PFSK-1 (cell line): ENCODE data around the gene C16orf46.

Source experiments
- POLR2AphosphoS5 ChIP-seq: IDR thresholded peaks from 2 replicates; pipeline ENCODE4 v1.6.1; 2012; ENCODE audit warnings: low read depth, mild to moderate bottlenecking, control low read depth, low read length, moderate library complexity
- SIN3A ChIP-seq: IDR thresholded peaks from 2 replicates; pipeline ENCODE4 v1.6.1; 2012; ENCODE audit warnings: mild to moderate bottlenecking, low read length, moderate library complexity, borderline replicate concordance; ENCODE audit not compliant: insufficient read depth
- TAF1 ChIP-seq: IDR thresholded peaks from 2 replicates; pipeline ENCODE4 v1.6.1; 2012; ENCODE audit warnings: low read length, control low read depth, borderline replicate concordance; ENCODE audit not compliant: insufficient read depth

DNA sequence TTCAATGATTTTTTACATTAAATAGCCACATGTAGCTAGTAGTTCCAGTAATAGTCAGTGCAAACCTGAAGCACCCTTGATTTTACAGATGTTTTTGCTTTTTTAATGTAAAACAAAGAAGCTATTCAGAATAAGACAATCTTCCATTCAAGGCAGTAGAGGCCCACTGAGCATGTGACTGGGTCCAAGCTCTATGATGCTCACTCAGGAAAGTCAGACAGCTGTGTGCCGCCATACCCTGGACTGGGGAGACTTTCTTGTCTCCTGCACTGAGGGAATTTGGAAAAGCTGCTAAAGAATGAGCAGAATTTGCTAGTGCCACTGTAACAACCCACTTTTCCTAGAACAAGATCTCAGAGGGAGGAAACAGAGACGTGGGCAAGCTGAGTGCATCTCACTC, 58.5 kb downstream of the C16orf46 start:
- TF ChIP-seq TAF1 (no peak), POLR2AphosphoS5 (no peak), SIN3A (no peak)
